Upper lobe of left lung (tissue), 4 donors: Measurements from ENCODE around the gene WASF3.

ENCODE experiments used
- POLR2AphosphoS5 ChIP-seq, 2 donors: sonication (generic); formaldehyde crosslinking; IDR thresholded peaks; one replicate each; pipeline ENCODE4 v1.5.1; 2017; ENCODE audit warnings: antibody characterized with exemption in 2 of 2
- TF ChIP-seq, protein P1 (sequence below), 6 experiments: fragments of 450-650 bp in 4 of 6; fragments of 200-600 bp in 2 of 6; sonication (generic) in 2 of 6; IDR thresholded peaks; one replicate each; pipeline ENCODE4 v1.5.1; 2016 to 2019; ENCODE audit warnings: antibody characterized with exemption in 6 of 6

DNA sequence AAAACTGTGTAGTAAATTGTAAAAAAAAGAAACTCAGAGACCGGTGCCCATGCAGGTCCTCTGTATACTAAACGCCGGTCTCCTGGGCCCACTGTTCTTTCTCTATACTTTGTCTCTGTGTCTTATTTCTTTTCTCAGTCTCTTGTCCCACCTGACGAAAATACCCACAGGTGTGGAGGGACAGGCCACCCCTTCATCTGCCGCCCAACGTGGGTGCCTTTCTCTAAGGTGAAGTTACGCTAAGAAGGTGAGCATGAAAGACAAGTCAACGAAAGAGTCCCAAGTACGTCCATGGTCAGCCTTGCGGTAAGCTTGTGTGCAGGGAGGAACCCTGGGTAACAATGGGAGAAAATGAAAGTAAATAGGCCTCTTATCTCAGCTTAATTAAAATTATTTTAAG, 48.0 kb upstream of the WASF3 start:
- TF ChIP-seq, protein P1, sequence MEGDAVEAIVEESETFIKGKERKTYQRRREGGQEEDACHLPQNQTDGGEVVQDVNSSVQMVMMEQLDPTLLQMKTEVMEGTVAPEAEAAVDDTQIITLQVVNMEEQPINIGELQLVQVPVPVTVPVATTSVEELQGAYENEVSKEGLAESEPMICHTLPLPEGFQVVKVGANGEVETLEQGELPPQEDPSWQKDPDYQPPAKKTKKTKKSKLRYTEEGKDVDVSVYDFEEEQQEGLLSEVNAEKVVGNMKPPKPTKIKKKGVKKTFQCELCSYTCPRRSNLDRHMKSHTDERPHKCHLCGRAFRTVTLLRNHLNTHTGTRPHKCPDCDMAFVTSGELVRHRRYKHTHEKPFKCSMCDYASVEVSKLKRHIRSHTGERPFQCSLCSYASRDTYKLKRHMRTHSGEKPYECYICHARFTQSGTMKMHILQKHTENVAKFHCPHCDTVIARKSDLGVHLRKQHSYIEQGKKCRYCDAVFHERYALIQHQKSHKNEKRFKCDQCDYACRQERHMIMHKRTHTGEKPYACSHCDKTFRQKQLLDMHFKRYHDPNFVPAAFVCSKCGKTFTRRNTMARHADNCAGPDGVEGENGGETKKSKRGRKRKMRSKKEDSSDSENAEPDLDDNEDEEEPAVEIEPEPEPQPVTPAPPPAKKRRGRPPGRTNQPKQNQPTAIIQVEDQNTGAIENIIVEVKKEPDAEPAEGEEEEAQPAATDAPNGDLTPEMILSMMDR (IDR thresholded peaks at IDR 0.05): no peak
- no peak for TF ChIP-seq POLR2AphosphoS5 (IDR thresholded peaks at IDR 0.05)
